Retina (tissue), 1 donor: ENCODE results near the gene ARID1A.

Experiments
- DNase-seq: peaks from one replicate; pipeline ENCODE4 v3.0.0-alpha.2; 2016

ARID1A gene

DNA sequence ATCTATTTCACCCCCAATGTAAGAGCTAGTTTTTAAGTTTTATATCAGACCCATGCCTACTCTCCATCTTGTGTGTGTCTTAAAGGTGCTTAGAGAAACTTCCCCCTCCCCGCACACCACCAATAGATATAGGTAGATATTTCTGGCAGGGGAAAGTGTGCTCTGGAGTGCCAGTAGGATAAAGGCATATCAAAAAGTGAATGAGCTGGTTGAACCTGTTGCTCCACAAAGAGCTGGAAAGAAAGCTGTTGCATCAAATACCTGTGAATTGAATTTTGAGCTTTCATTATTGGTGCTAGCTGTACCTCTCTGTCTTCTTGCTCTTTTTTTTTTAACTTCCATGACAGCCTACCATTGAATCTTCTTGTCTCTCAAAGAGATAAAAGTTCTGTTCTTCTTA lies 32.8 kb downstream of the ARID1A start:
- DNase-seq: no peak

DNA sequence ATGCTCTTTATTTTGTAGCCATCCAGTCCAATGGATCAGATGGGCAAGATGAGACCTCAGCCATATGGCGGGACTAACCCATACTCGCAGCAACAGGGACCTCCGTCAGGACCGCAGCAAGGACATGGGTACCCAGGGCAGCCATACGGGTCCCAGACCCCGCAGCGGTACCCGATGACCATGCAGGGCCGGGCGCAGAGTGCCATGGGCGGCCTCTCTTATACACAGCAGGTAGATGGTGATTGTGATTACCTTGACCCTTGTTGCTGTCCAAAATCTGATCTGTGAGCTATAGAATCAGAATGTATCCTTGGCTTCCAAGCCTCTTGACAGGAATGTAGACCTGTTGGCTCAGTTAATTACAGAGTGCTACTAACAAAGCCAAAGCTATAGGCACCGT lies 33.8 kb downstream of the ARID1A start:
- DNase-seq: no peak

DNA sequence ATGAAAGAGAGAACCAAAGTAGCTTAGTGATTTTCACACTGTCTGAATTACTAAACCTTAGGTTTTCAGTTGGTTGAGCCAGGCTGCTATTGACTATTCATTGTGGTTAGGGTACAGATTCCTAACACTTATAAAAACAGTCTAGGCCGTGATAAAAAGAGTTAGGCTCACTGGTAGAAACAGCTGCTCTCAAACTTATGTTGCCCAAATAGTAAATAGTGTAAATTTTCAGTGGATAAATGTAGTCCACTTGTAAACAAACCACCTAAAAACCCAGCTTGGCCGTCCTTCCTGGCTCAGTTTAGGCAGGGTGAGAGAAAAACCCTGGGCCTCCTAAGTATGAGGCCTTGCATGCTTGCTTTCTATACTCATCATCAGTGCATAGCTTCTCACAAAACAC lies 34.9 kb downstream of the ARID1A start:
- no peak for DNase-seq

- DNase-seq: no peak
Measured at GRCh38 chr1:26731233-26731902, 35.6 kb downstream of the ARID1A start.

- DNase-seq: no peak
Measured at GRCh38 chr1:26733392-26733791, 37.6 kb downstream of the ARID1A start.

DNA sequence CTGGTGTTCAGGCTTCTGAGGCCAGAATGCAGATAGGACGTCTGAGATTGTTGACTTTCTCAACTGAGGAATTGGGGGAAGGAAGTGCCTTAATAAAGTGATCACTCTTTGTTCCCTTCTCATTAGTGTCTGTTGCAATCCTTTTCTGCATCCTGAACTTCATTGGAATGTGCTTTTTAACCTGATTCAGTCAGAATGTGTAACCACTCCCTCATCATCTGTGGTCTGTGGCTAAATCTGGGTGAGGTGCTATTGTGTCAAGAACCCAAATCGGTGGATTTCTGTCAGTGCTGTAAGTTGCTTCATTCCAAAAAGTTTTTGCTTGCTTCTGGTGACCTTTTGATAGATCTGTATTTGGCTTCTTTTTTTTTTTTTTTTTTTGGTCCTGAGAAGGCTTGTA lies 38.2 kb downstream of the ARID1A start:
- DNase-seq: no peak

DNA sequence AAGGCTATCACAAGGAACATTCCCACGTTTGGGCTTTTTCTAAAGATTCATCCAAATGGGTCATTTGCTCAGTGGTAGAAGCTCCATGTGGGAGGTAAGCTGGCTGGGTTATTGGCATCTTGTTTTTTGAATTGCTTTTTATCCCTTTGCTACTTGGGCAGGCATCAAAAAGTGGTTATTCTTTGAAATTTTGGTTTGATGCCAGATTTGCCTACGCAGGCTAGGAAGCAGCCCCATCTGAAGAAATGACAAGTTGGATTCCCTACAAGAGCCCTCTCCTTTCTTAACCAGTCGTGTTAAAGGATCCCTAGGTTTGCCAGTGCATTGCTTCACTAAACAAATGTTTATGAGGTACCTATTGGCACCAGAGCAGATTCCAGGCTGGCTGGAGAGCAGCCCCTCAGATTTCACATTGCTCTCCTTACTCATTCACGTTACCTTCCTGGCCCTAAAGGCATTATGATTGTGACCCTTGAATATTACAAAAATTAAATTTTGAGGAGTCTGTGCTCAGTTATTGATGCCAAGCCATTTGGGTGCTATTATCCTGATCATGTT lies 38.8 kb downstream of the ARID1A start:
- DNase-seq: no peak

- DNase-seq: no peak
Measured at GRCh38 chr1:26739329-26739914, 43.6 kb downstream of the ARID1A start.

GRCh38 chr1:26740023-26740634 lies 44.3 kb downstream of the ARID1A start:
- no peak for DNase-seq

GRCh38 chr1:26740952-26741351 lies 45.1 kb downstream of the ARID1A start:
- DNase-seq: no peak

GRCh38 chr1:26743426-26744059 lies 47.7 kb downstream of the ARID1A start:
- DNase-seq: no peak

GRCh38 chr1:26744075-26744959 lies 48.5 kb downstream of the ARID1A start:
- no peak for DNase-seq

DNA sequence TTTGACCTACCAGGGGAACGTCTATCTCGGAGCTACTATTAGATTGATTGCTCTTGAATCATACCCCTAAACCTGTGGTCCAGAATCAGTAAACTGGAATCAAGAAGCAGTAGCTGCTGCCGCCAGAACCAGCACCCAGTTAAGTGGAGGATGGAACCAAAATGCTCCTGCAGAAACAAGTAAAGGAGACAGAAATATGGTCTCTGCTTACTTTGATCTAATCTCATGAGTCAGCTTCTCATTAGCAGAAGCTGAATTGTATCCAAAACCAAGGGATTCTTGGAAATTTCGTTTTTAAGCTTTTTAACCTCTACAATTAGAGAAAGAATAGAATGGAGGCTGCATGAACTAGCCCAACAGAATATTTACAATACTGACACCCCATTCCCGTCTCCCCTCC lies 49.4 kb downstream of the ARID1A start:
- DNase-seq: no peak

DNA sequence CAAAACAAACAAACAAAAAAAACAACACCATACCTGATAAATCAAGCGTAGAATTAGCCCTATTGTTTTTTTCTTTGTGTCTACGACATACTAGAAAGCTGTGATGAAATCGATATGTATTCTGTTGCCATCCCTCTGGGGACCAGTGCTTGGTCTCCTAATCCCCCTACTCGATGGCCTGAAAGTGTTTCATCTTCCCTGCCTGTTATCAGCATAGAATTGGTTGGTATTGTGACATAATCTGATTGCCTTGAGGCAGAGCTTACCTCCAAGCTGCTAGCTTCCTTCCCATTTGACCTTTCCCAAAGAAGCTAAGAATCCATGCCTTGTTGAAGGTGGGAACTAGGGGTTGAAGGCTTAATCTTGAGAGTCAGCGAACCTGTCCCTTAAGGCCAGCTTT lies 51.2 kb downstream of the ARID1A start:
- DNase-seq: no peak

- no peak for DNase-seq
Measured at GRCh38 chr1:26748351-26748750, 52.5 kb downstream of the ARID1A start.

- no peak for DNase-seq
Measured at GRCh38 chr1:26749458-26749857, 53.6 kb downstream of the ARID1A start.

DNA sequence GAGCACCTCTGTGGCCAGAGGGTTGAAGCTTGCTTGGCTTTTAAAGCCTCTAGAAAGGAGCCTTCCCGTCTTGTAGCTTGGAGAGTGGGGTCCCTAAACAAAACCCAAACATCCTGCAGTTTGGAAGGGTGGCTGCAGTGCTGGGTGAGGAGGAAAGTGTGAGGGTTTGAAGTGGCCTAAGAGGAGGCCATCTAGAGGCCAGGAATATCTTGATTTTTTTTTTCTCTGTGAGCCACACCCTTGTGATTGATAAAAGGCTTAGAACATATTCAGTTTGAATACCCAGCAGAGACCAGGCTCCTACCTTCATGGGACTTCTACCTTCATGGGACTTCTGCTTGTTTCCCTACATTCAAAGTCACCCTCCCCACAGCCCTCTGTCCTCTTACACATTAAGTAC lies 54.6 kb downstream of the ARID1A start:
- no peak for DNase-seq

DNA sequence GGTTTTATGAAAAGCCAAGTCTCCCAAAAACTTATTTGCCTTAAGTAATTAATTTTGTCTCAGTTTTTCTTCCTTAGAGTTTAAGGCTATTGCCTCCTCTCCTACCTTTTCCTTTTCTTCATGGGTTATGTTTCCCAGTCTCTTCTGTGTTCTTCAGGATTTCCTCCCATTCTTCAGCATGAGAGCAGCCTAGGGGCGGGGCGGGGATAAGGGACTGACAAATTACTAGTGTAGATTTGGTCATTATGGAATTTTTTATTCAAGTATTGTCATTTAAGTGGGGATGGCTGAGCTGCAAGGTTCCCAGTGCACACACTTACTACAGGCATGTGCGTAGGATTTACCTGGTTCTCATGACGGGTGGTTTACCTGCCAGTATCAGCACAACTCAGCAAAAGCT lies 56.7 kb downstream of the ARID1A start:
- DNase-seq: no peak

GRCh38 chr1:26754086-26754874 lies 58.5 kb downstream of the ARID1A start:
- no peak for DNase-seq

DNA sequence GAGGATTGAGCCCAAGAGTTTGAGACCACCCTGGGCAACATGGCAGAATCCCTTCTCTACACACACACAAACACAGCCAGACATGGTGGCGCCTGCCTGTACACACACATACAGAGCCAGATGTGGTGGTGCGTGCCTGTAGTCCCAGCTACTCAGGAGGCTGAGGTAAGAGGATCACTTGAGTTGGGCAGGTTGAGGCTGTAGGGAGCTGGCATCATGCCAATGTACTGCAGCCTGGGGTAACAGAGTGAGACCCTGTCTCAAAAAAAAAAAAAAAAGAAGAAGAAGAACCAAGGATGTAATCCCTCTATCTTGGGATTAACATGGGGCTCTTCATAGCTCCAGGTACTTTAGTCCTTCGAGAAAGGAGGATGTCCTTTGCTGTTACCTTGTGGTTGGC lies 62.5 kb downstream of the ARID1A start:
- DNase-seq: no peak

DNA sequence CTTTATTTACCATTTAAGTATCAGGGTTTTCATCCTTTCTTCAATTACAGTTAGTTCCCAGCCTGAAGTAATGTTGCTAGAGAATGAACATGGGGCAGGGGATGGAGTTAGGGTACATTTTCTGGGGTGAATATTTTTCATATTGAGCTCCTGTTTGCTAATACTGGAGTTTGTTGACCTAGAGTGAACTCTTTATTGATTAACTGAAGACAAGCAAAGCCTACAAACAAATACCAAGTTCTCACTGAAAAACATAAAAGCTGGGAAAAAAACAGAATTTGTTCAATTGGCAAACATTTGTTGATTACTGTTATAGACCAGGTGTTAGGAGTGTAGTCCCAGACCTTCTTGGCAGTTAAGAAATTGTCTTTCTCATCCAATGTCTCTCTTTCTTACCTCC lies 63.7 kb downstream of the ARID1A start:
- DNase-seq: no peak

DNA sequence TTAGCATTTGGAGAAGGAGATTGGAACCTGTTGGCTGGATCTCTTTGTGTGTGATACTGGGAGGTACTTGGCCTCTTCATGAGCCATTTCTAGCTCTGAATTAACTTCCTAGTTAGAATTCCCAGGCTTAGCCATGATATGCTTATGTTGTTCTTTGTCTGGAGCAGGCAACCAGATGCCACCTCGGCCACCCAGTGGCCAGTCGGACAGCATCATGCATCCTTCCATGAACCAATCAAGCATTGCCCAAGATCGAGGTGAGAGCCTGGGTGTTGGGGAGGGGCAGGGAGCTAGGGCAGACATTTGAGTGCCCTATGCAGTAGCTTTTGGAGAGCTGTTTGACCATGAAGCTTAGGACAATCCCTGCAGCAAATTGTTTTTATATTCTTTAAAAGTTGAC lies 65.4 kb downstream of the ARID1A start:
- DNase-seq: no peak
